K562 (cell line): Measurements from ENCODE around the gene TOX3.

Experiments
- ELF1 ChIP-seq: fragments of 200-800 bp; sonication (Bioruptor generic); IDR thresholded peaks from 2 replicates; pipeline ENCODE4 v1.6.1; 2016; ENCODE audit warnings: missing genetic modification characterization, missing compliant biosample characterization
- ESRRA ChIP-seq: fragments of 450-650 bp; IDR thresholded peaks from 2 replicates; pipeline ENCODE4 v1.6.1; 2014; ENCODE audit warnings: low read depth, mild to moderate bottlenecking, moderate library complexity, borderline replicate concordance
- GATA2 ChIP-seq: sonication (generic); formaldehyde crosslinking; IDR thresholded peaks from 2 replicates; pipeline ENCODE4 v1.4.0; 2020; ENCODE audit warnings: mild to moderate bottlenecking, missing genetic modification reagents
- HDAC2 ChIP-seq: fragments of 450-650 bp; IDR thresholded peaks from 2 replicates; pipeline ENCODE4 v1.6.1; 2016; ENCODE audit warnings: mild to moderate bottlenecking
- POLR2A ChIP-seq: fragments of 450-650 bp; conservative IDR thresholded peaks from 2 replicates; pipeline ENCODE4 v1.6.1; 2016
- TF ChIP-seq, protein P1 (sequence below), 2 experiments: fragments of 450-650 bp; formaldehyde crosslinking in 1 of 2; IDR thresholded peaks; 2 replicates each; pipeline versions ENCODE4 v1.4.0 to v1.6.1; 2014 to 2020; ENCODE audit warnings: mild to moderate bottlenecking in 2 of 2, borderline replicate concordance in 1 of 2, low read depth in 1 of 2
- TF ChIP-seq, protein P2 (sequence below): sonication (generic); formaldehyde crosslinking; IDR thresholded peaks from 2 replicates; pipeline ENCODE4 v1.8.1; 2023; ENCODE audit warnings: mild to moderate bottlenecking, missing genetic modification reagents

DNA sequence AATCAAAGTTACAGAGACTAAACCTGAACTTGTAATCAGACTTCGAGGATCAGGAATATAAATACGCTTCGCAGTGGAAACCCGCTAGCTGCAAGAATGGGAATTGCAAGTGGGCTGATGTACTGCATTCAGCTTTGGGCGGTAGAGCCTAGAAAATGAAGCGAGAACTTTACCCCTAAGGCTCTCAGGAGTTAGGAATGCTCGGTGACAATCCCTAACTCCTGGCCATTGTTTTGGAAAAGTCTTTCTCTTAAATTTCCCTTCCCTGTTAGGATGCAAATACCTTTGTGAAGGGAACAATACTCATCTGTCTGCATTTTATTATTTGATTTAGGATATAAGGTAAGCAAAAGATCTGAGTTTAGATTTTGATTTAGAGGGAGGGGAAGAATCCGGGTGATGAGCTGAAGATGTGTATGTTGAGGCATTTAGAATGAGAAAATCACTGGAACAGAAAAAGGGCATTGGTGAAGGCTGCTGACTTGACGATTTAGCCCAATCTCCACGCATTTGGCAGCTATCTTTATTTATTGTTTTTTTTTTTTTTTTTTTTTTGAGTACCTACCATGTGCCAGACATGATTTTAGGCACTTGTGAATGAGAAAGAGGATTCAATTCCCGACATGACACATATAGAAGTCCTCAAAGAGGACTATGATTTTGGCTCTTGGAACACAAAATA is 2.2 kb upstream of the TOX3 start:
- TF ChIP-seq ELF1 (tag) (no peak), ESRRA (no peak), POLR2A (no peak), GATA2 (CRISPR knock-in tag) (no peak), HDAC2 (no peak)
- TF ChIP-seq, protein P1, sequence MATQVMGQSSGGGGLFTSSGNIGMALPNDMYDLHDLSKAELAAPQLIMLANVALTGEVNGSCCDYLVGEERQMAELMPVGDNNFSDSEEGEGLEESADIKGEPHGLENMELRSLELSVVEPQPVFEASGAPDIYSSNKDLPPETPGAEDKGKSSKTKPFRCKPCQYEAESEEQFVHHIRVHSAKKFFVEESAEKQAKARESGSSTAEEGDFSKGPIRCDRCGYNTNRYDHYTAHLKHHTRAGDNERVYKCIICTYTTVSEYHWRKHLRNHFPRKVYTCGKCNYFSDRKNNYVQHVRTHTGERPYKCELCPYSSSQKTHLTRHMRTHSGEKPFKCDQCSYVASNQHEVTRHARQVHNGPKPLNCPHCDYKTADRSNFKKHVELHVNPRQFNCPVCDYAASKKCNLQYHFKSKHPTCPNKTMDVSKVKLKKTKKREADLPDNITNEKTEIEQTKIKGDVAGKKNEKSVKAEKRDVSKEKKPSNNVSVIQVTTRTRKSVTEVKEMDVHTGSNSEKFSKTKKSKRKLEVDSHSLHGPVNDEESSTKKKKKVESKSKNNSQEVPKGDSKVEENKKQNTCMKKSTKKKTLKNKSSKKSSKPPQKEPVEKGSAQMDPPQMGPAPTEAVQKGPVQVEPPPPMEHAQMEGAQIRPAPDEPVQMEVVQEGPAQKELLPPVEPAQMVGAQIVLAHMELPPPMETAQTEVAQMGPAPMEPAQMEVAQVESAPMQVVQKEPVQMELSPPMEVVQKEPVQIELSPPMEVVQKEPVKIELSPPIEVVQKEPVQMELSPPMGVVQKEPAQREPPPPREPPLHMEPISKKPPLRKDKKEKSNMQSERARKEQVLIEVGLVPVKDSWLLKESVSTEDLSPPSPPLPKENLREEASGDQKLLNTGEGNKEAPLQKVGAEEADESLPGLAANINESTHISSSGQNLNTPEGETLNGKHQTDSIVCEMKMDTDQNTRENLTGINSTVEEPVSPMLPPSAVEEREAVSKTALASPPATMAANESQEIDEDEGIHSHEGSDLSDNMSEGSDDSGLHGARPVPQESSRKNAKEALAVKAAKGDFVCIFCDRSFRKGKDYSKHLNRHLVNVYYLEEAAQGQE (IDR thresholded peaks at IDR 0.05; ENCODE audit: borderline replicate concordance): no peak
- TF ChIP-seq, protein P1 (CRISPR knock-in tag; IDR thresholded peaks at IDR 0.05; ENCODE audit: low read depth): no peak
- TF ChIP-seq, protein P2, sequence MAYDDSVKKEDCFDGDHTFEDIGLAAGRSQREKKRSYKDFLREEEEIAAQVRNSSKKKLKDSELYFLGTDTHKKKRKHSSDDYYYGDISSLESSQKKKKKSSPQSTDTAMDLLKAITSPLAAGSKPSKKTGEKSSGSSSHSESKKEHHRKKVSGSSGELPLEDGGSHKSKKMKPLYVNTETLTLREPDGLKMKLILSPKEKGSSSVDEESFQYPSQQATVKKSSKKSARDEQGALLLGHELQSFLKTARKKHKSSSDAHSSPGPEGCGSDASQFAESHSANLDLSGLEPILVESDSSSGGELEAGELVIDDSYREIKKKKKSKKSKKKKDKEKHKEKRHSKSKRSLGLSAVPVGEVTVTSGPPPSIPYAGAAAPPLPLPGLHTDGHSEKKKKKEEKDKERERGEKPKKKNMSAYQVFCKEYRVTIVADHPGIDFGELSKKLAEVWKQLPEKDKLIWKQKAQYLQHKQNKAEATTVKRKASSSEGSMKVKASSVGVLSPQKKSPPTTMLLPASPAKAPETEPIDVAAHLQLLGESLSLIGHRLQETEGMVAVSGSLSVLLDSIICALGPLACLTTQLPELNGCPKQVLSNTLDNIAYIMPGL (CRISPR knock-in tag): no peak
